ENCODE results near the gene RARS2.

RARS2 gene

DNA sequence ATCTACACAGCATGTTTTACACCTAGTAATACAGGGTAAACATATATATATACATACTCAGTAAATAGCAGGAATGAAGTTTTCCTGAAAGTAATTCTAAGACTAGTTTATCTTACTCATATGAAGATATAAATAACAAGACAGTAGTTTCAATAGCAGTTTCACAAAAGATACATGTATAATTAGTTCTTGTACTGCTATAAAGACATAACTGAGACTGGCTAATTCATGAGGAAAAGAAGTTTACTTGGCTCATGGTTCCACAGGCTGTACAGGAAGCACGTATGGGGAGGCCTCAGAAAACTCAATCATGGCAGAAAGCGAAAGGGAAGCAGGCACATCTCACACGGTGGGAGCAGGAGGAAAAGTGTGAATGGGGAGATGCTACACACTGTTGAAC is 16.9 kb downstream of the RARS2 start:
- no peak for DNase-seq

- DNase-seq = no peak
Measured at GRCh38 chr6:87572021-87572420, 17.8 kb downstream of the RARS2 start.

- DNase-seq = no peak
Measured at GRCh38 chr6:87561017-87561416, 28.8 kb downstream of the RARS2 start.

GRCh38 chr6:87558446-87558845 is 31.3 kb downstream of the RARS2 start:
- DNase-seq = no peak

DNA sequence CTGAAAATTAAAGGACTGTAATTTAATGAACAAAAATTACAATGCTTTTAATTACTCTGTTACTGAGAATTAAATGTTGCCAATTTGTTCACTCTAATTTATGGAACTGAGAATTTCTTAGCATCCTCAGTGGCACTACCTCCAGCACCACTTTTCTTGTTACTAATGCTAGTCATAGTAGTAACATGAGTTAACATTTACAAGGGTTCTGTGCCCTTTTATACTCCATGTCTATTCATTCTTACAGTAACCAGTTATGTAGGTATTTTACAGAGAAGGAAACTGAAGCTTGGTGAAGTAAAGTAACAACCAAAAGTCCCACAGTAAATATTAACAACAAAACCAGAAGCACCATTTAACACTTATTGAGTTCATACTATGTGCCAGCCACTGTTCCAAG is 34.3 kb downstream of the RARS2 start:
- no peak for DNase-seq

GRCh38 chr6:87553159-87553765 is 36.5 kb downstream of the RARS2 start:
- no peak for DNase-seq

GRCh38 chr6:87551799-87552198 is 38.0 kb downstream of the RARS2 start:
- no peak for DNase-seq

DNA sequence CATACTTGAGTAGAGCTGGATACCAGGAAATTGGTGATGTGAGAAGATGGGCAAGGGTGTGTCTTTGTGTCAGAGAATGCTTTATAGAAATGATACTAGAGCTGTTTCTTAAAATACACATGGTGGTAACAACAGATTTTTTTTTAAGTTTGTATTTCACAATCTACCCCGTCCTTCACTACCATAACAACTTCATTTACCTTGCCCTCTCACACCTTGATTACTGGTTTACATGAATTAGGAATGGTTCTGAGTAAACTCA is 45.4 kb downstream of the RARS2 start:
- no peak for DNase-seq

GRCh38 chr6:87543696-87544473 is 45.9 kb downstream of the RARS2 start:
- no peak for DNase-seq

DNA sequence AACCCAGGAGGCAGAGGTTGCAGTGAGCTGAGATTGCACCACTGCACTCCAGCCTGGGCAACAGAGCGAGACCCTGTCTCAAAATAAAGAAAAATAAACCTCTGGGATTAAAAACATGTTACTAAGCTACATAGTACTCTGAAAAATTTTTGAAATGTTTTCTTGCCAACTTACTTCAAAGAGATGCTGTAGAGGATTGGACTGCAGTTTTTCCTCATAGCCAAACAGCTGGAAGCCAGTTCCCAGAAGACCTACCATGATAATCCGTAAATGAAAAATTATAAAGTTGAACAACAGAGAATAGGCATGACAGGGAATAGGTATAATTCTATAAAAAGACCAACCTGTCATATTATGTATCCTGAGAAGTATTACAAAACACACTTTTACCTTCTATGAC is 48.0 kb downstream of the RARS2 start:
- DNase-seq = no peak

DNA sequence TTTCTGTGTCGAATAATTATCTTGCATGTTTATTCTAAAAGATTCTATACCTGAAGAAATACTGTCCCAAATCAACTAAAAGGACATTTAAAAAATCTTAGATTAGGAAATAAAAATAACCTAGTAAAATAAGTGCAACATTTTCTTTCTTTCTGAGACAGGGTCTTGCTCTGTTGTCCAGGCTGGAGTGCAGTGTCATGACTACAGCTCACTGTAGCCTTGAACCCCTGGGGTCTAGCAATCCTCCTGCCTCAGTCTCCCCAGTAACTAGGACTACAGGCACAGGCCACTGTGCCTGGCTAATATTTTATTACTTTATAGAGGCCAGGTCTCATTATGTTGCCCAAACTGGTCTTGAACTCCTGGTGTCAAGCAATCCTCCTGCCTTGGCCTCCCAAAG is 48.7 kb downstream of the RARS2 start:
- DNase-seq = no peak

DNA sequence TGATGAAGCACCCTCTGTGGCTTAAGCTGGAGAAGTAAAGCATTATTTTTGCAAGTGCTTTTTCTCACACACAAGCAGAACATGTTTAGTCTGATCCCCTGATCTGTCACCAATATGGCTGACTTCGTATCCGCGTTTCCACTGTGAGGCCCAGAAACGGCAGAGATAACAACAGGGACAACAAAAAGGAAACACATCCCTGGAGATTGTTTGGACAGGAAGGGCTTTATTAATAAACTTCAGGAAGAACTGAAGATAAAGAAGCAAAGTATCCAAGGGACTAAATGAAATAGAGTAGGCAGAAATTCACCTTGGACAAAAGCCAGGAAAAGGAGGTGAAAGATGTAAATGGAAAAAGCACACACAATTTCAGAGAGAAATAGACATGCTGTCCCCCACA is 49.2 kb downstream of the RARS2 start:
- DNase-seq = no peak

GRCh38 chr6:87539554-87539953 is 50.2 kb downstream of the RARS2 start:
- DNase-seq = no peak

DNA sequence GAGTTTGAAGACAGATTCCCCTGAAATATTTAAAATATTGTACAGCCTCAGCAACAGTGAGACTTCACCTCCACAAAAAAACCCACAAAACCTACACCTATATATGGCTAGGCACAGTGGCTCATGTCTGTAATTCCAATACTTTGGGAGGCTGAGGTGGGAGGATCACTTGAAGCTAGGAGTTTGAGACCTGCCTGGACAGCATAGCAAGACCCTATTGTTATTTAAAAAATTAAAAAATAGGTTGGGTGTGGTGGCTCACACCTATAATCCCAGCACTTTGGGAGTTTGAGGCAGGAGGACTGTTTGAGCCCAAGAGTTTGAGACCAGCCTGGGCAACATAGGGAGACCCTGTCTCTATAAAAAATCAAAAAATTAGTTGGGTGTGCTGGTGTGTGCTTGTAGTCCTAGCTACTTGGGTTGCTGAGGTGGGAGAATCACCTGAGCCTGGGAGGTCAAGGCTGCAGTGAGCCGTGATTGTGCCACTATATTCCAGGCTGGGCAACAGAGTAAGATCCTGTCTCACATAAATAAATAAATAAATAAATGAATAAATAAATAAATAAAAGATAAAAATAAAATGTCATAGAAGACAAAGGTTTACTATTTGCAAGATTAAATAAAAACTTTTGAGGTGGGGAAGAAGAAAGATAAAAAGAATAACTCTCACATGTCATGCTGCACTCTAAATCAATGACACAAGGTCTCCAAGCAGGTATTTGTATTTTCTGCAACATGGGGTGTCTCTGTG is 51.1 kb downstream of the RARS2 start:
- DNase-seq = no peak

GRCh38 chr6:87534377-87535047 is 55.3 kb downstream of the RARS2 start:
- DNase-seq = no peak

DNA sequence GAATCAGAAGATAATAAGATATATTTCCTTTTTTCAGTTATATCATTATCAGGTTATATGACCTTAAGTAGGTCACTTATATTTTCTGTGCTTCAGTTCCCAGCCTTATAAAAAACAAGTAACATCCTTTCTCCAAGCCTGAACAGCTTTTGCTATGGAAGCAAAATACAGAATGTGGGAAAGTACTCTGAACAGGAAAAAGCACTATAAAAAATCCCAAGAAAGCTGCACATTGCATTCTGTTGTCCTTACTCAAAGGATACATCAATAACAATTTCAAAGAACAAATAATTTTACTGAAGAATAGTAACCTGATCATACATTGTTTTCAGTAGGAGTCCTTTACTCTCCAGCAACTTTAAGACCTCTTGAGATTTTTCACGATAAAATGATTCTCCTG is 60.6 kb downstream of the RARS2 start:
- DNase-seq = no peak

DNA sequence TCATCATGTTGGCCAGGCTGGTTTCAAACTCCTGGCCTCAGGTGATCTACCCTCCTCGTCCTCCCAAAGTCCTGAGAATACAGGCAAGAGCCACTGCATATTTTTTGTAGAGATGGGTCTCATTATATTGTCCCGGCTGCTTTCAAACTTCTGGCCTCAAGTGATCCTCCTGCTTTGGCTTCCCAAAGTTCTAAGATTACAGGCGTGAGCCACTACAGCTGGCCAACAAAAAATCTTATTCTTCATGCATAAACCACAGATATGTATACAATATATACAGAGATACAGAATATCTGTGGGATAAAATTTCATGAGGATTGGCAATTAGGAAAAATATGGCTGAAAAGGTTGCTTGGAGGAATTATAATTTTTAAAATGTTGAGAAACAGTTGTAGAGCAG is 67.1 kb downstream of the RARS2 start:
- DNase-seq = no peak

DNA sequence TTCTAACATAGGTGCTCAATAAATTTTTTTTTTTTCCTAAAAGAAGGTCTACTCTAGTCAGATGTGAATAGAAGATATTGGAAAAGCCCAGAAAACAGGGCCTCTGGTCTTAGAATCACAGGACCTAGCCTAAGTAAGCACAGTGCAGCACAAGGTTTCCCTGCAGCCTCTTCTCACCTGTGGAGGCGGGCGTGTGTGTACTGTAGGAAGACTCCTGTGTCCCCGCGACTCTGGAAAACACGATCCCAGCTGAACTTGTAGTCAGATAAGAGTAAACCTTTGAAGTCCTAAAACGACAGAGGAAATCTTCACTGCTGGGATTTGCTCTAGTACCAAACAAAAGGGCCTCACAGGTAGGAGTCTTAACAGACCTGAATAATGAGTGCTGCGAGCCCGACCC is 71.3 kb downstream of the RARS2 start:
- DNase-seq = no peak

DNA sequence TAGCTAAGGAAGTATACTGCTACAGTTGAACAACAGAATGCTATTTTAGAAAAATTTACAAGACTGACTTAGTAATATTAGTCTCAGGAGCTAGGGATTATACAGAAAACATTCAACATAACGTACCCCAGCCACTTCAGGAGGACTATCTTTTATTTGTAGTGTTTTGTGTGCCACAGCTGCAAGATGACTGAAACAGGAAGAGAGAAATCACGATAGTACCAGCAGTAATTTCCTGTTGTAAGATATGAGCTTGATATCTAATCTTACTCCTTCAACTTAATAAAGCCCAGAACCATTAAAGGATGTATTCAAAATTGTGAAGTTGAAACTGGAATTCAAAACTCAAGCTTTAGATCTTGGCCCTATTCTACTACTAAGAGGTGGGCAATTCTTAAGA is 75.0 kb downstream of the RARS2 start:
- no peak for DNase-seq

GRCh38 chr6:87504441-87504840 is 85.3 kb downstream of the RARS2 start:
- no peak for DNase-seq

GRCh38 chr6:87501809-87502572 is 87.8 kb downstream of the RARS2 start:
- no peak for DNase-seq

DNA sequence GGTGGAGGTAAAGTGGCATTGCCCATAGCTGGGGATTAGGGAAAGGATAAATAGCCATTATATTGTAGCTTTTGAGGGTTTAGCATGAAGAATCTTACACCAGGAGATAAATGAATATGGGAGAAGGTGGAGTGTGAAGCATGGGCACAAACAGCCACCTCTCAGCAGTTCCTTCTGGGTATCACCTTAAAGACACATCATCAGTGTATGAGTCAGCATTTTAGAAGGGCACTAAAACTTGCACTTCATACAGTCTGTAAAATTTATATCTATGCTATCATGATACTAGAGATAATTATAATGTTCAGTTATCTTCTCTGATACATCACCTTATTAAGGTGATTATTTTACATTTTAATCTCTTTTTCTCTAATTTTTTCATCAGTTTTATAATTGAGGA is 91.7 kb downstream of the RARS2 start:
- no peak for DNase-seq

DNA sequence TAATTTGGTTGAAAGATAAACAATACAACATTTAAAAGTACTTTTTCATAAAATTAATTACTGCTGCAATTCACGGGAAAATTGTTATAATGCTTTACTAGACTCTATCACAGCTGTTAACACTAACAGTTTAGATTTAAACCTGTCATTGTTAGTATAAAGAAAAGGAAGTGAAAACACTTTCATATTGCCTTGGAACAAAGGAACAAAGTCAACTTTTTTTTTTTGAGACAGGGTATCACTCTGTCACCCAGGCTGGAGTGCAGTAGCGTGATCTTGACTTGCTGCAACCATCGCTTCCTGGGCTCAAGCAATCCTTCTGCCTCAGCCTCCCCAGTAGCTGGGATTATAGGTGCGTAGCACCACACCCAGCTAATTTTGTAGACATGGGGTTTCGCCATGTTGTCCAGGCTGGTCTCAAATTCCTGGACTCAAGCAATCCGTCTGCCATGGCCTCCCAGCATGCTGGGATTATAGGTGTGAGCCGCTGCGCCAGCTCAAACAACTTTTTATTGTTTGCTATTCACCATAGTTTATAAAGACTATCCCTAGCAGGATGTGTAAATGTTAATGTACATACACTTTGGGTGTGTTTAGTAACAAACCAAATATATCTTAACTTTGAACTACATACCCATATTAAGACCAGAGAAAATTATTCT is 94.9 kb downstream of the RARS2 start:
- DNase-seq = no peak
